ENCODE results near the gene PRDM16.

DNA sequence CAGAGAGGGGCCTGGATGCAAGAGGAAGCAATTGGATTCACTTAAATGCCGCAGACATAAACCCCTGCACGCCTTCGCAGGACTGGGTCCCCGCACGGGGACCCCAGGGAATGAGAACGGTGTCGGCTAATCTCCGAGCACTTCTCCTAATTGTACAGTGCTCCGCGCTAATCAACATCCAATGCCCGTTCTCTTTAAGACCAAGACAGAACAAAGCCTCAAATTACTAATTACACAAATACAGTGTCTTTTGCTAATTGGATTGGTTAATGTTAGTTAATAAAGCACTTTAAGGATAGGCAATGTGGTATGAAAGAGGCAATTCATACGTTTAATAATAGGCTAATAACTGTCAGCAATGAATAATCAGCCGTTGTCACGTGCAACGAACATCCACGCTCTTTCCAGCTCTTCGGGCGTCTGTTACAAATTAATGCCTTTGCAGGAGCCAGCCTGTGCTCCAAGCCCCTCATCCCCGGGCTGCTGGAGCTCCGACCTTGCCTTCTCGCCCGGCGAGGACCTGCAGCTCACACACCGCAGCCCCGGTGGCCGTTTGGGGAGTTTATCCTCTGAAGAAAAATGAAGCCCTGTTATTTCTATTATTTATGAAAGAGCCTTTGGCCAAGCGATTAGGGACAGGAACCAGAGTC lies 157.8 kb downstream of the PRDM16 start:
- no peak for TF ChIP-seq EZH2phosphoT487 (IDR thresholded peaks at IDR 0.05; ENCODE audit: borderline replicate concordance)
- TF ChIP-seq, protein P1, sequence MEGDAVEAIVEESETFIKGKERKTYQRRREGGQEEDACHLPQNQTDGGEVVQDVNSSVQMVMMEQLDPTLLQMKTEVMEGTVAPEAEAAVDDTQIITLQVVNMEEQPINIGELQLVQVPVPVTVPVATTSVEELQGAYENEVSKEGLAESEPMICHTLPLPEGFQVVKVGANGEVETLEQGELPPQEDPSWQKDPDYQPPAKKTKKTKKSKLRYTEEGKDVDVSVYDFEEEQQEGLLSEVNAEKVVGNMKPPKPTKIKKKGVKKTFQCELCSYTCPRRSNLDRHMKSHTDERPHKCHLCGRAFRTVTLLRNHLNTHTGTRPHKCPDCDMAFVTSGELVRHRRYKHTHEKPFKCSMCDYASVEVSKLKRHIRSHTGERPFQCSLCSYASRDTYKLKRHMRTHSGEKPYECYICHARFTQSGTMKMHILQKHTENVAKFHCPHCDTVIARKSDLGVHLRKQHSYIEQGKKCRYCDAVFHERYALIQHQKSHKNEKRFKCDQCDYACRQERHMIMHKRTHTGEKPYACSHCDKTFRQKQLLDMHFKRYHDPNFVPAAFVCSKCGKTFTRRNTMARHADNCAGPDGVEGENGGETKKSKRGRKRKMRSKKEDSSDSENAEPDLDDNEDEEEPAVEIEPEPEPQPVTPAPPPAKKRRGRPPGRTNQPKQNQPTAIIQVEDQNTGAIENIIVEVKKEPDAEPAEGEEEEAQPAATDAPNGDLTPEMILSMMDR (IDR thresholded peaks at IDR 0.05 in 2 of 3, conservative IDR thresholded peaks at IDR 0.05 in 1 of 3; ENCODE audit: borderline replicate concordance in 1 of 3, insufficient read depth in 1 of 3, low read depth in 2 of 3, low read length in 2 of 3) = 0 out of 6 replicates have a peak, but pooled peaks of 1 of the 3 experiments have one; percentile 7
- TF ChIP-seq, protein P2, sequence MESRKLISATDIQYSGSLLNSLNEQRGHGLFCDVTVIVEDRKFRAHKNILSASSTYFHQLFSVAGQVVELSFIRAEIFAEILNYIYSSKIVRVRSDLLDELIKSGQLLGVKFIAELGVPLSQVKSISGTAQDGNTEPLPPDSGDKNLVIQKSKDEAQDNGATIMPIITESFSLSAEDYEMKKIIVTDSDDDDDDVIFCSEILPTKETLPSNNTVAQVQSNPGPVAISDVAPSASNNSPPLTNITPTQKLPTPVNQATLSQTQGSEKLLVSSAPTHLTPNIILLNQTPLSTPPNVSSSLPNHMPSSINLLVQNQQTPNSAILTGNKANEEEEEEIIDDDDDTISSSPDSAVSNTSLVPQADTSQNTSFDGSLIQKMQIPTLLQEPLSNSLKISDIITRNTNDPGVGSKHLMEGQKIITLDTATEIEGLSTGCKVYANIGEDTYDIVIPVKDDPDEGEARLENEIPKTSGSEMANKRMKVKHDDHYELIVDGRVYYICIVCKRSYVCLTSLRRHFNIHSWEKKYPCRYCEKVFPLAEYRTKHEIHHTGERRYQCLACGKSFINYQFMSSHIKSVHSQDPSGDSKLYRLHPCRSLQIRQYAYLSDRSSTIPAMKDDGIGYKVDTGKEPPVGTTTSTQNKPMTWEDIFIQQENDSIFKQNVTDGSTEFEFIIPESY (IDR thresholded peaks at IDR 0.05; ENCODE audit: extremely low read depth, insufficient replicate concordance, low read length) = no peak
- TF ChIP-seq EZH2 (IDR thresholded peaks at IDR 0.05) = no peak
- no peak for TF ChIP-seq JUND (IDR thresholded peaks at IDR 0.05)
- no peak for TF ChIP-seq POLR2AphosphoS5 (IDR thresholded peaks at IDR 0.05; ENCODE audit: low read depth, low read length)
- no peak for TF ChIP-seq CEBPB (IDR thresholded peaks at IDR 0.05; ENCODE audit: low read depth)
- TF ChIP-seq YY1 (IDR thresholded peaks at IDR 0.05; ENCODE audit: extremely low read depth, insufficient replicate concordance, low read depth, low read length) = no peak
- no peak for TF ChIP-seq TCF7L2 (IDR thresholded peaks at IDR 0.05; ENCODE audit: borderline replicate concordance, extremely low read depth, insufficient read depth, insufficient read length)
- TF ChIP-seq RAD21 (IDR thresholded peaks at IDR 0.05; ENCODE audit: low read depth) = no peak
- TF ChIP-seq ZNF274 (IDR thresholded peaks at IDR 0.05; ENCODE audit: low read depth, low read length) = no peak
- TF ChIP-seq, protein P3, sequence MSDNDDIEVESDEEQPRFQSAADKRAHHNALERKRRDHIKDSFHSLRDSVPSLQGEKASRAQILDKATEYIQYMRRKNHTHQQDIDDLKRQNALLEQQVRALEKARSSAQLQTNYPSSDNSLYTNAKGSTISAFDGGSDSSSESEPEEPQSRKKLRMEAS (IDR thresholded peaks at IDR 0.05) = no peak
